SKM-1 (cell line): Measurements from ENCODE around the gene KDM3B.
"Not testable (repeated sequence)": the region's sequence is repeated elsewhere in the genome, so short reads cannot be mapped to it uniquely, and the experiment has no call there.

Source experiments
- DNase-seq: peaks from one replicate; lab custom pipeline; 2025; ENCODE audit not compliant: unreplicated experiment; lab: John Stamatoyannopoulos, UW

Gene KDM3B

GRCh38 chr5:138352071-138352721 lies at the start of gene KDM3B:
TSS of gene KDM3B (plus strand) at chr5:138352685. CDS start at chr5:138352796, 111 bp downstream.
- peak; percentile 78 for DNase-seq

DNA sequence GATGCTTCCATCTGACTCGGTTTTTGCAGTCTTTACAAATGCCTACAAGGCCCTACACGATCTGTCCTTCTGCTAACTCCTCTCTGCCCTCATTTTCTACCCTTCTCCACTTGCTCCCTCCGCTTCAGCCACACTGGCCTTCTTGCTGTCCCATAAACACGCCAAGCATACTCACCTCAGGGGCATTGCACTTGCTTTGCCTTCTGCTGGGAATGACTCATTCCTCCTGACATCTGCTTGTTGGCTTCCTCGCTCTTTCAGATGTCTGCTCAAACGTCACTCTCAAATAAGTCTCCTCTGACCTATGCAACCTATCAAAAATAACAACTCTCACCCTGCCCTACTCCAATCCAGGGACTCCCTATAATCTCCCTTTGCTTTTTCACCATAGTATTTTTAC lies 49.1 kb upstream of the KDM3B start:
- DNase-seq: no peak

- DNase-seq: no peak
Observed at GRCh38 chr5:138305797-138306196, 46.7 kb upstream of the KDM3B start.

DNA sequence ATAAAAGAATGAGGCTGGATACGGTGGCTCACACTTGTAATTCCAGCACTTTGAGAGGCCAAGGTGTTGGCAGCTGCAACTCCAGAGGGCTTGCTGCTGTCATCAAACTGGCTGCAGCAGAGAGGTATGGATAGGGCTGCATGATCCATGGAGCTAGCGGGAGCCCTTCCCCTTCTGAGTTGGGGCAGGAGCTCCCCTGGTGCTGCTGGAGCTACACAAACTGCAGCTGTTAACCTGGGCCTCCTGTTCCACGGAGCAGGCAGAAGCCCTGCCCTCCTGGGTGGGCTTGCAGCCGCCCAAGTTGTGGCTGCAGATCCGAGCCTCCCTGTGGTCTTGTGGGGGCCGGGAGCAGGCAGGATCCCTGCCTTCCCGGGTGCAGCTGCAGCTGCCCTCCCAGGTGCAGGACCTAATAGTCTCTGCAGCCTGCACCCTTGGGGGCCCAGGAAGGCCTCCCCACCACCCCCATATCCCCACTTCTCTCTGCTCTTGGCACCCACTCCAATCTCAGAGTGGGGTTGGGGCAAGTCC lies 36.7 kb upstream of the KDM3B start:
- no peak for DNase-seq

GRCh38 chr5:138316355-138316754 lies 36.1 kb upstream of the KDM3B start:
- no peak for DNase-seq

DNA sequence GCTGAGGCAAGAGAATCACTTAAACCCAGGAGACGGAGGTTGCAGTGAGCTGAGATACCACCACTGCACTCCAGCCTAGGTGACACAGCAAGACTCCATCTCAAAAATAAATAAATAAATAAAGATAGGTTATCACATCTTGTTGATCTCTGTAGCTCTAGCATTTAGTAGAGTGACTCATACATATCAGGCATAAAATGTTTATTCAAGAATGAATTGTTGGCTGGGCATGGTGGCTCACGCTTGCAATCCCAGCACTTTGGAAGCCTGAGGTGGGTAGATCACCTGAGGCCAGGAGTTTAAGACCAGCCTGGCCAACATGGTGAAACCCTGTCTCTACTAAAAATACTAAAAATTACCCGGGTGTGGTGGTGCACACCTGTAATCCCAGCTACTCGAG lies 34.3 kb upstream of the KDM3B start:
- DNase-seq: not testable (repeated sequence)

DNA sequence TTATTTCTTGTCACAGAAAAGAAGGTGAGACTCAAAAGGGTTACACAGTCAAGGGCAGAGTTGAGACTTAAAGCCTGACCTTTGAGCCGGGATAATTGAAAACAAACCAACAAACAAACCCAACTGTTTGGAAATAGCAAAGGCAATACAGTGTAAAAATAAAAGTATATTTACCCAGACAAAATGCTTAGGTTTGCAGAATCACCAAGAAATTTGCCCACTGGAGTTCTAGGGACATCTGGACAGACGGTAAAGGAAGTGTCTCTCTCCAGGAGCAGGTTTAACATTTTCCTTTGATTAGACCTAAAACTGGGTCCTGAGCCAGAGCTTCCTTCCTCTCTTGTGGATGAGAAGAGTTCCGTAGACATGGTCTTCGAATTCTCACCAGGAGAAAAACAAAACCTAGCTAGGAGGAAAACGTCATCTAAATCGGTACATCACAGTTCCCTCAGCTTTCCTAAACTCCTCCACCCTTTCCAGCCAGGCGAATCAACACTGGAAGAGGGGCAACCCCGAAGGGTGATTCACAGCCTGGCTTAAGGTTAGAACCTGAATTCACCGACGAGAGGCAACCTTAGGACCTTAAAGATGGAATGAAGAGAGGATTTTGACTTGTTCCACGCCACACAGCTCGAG lies 21.6 kb upstream of the KDM3B start:
- no peak for DNase-seq

- DNase-seq: peak; percentile 97
Observed at GRCh38 chr5:138331449-138332368, 20.8 kb upstream of the KDM3B start, which contains the start of gene CDC25C. TSS of gene CDC25C (minus strand) at chr5:138331804. CDS start at chr5:138331180, 624 bp downstream.

DNA sequence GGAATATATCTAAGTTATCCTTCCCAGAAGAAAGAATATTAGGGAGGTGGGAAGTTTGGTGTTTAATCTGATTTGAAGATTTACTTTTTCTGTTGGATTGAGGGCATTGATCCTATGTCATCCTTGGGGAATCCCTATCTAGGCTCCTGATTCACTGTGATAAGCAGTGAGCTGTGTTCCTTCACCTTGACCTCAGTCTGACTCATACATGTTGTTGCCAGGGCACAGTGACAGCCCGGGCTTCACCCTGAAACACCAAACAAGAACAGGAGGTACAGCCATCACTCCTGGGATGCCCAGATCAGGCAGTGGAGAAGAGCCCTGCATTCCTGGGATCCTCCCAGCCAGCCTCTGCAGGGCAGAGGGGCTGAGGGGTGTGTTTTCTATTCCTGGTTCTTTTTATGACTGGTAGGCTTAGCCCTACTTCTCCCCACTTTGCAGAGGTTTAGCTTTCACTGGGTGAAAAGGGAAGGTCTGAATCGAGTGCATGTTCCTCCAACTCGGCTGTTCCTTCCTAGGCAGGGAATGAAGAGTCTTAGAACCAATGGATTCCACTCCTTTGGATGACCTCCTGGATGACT lies 17.5 kb upstream of the KDM3B start:
- no peak for DNase-seq

- peak; percentile 96 for DNase-seq
Observed at GRCh38 chr5:138336952-138337684, 15.4 kb upstream of the KDM3B start.

DNA sequence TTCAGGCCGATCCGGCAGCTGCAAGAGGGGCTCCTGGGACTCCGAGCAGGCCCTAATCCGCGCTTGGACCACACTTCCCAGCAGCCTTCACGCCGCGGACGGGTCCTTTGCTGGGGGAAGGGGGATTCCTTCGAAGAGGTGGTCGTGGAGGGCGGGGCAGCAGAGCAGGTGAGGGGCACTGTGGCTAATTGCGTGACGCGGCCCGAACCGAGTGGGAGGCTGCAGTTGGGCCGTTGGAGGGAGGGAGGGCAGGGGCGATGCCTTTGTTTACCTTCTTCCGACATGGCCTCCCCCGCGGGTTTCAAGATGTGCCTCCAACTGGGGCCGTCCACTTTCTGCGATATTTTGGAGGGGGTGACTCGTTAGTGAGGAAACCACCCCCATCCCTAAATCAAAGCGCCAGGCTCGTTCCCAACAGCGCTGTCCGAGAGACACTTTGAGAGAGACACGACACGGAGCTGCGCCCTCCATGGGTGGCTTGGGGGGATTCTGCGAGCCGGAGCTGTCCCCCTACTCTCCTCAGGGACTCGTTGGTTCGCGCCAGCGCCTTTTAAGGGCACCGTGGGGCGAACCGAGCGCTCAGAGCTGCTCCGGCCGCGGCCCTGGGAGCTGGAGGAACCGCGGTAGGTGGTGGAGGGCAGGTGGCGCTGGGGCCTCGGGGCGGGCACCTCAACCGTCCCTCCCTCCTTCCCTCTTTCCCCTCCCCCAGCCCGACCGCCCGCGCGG lies 14.6 kb upstream of the KDM3B start, which contains the start of gene FAM53C:
TSS of gene FAM53C (plus strand) at position 582 of the 726 bp plus-strand sequence. CDS start 3,070 bp downstream, outside the sequence.
- DNase-seq: peak; percentile 96

- no peak for DNase-seq
Observed at GRCh38 chr5:138338411-138339090, 13.9 kb upstream of the KDM3B start.

GRCh38 chr5:138339091-138339456 lies 13.4 kb upstream of the KDM3B start:
- DNase-seq: no peak

- DNase-seq: peak; percentile 45
Observed at GRCh38 chr5:138339464-138339863, 13.0 kb upstream of the KDM3B start.

GRCh38 chr5:138340008-138340407 lies 12.5 kb upstream of the KDM3B start:
- DNase-seq: no peak

DNA sequence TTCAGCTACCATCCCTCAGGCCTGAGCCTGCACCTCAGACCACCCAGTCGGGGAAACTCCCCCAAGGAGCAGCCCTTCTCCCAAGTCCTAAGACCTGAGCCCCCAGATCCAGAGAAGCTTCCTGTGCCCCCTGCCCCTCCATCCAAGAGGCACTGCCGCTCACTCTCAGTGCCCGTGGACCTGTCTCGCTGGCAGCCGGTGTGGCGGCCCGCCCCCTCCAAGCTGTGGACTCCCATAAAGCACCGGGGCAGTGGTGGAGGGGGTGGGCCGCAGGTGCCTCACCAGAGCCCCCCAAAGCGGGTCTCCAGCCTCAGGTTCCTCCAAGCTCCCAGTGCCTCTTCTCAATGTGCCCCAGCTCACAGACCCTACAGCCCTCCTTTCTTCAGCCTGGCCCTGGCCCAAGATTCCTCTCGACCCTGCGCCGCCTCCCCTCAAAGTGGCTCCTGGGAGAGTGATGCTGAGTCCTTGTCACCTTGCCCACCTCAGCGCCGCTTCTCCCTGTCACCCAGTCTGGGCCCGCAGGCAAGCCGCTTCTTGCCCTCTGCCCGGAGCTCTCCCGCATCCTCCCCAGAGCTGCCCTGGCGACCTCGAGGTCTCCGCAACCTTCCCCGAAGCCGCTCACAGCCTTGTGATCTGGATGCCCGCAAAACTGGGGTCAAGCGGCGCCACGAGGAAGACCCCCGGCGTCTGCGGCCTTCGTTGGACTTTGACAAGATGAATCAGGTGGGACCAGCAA lies 7.4 kb upstream of the KDM3B start:
- no peak for DNase-seq

DNA sequence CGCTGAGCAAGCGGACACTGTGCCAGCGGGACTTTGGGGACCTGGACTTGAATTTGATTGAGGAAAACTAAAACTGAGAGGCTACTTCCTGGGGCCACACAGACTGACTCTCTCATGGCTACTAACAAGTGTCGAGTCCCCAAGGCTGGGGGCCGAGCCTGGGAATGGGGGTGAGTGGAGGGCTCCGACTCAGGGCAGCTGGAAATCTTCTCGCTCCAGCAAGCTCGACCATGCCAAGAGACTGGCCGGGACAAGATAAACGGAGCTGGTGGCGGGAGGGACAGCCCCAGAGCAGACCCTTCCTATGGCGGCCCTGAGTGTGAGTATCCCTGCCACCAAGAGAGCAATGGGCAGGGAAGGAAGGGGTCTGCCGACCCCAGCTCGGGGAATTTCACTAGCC lies 5.6 kb upstream of the KDM3B start:
- no peak for DNase-seq

GRCh38 chr5:138349852-138350562 lies 2.5 kb upstream of the KDM3B start:
- no peak for DNase-seq
